Bronchial epithelial cell (primary cell): ENCODE results near the gene CDRT4. TPM values are rescaled to one million over a fixed set of nuclear protein-coding genes. Genes with fewer than 3 reads are reported as not detected.

ENCODE experiments used
- DNase-seq: peaks from one replicate; pipeline ENCODE4 v3.0.0-alpha.2; 2010; ENCODE audit warnings: low read depth
- FAIRE-seq: peaks from 2 replicates; lab custom pipeline; 2011; peaks lifted over from hg19 to GRCh38; lab: Jason Lieb, UNC
- H3K27me3 ChIP-seq: 2 replicates; pipeline ENCODE4 v1.5.1; 2011; ENCODE audit warnings: low read length; ENCODE audit not compliant: control insufficient read depth, insufficient read depth
- H3K36me3 ChIP-seq: 2 replicates; pipeline ENCODE4 v1.5.1; 2011; ENCODE audit warnings: low read length; ENCODE audit not compliant: control insufficient read depth, insufficient read depth
- H3K4me3 ChIP-seq: 2 replicates; pipeline ENCODE4 v1.5.1; 2011; ENCODE audit warnings: mild to moderate bottlenecking, low read depth, low read length, control low read depth
- CTCF ChIP-seq: IDR thresholded peaks from 2 replicates; pipeline ENCODE4 v1.5.1; 2011; ENCODE audit warnings: mild to moderate bottlenecking, moderate library complexity, low read length, control low read depth, inconsistent platforms; ENCODE audit not compliant: insufficient read depth, severe bottlenecking
- total RNA-seq: library from RNA; depleted of rRNA; stranded (reverse); fragments of >200 nt; gene quantifications from 2 replicates; pipeline ENCODE4 v1.2.1, GENCODE V29; 2014

CDRT4 gene
- total RNA-seq, 1 donor from 2014 or later, result 1.1 TPM

- TF ChIP-seq CTCF, result no peak
- Histone ChIP-seq H3K36me3 (no peaks in the 10 kb centered on the region), H3K4me3 (no peak overlapping the region), H3K27me3 (no peaks in the 10 kb centered on the region)
- FAIRE-seq (no peak), DNase-seq (no peak)
These were observed 3.0 kb downstream of the CDRT4 start for GRCh38 chr17:15464231-15464985.

- Histone ChIP-seq H3K27me3 (no peaks in the 10 kb centered on the region), H3K36me3 (no peaks in the 10 kb centered on the region), H3K4me3 (no peak overlapping the region)
- no peak for TF ChIP-seq CTCF
- FAIRE-seq, result no peak
- peak; percentile 16 for DNase-seq
These were observed 4.2 kb downstream of the CDRT4 start for GRCh38 chr17:15462976-15463772.

- FAIRE-seq (no peak), DNase-seq (no peak)
- Histone ChIP-seq H3K27me3 (no peaks in the 10 kb centered on the region), H3K4me3 (no peak overlapping the region), H3K36me3 (no peaks in the 10 kb centered on the region)
- TF ChIP-seq CTCF, result no peak
These were observed 9.7 kb downstream of the CDRT4 start for GRCh38 chr17:15457723-15458094.

- no peak for FAIRE-seq
- no peak for DNase-seq
These were observed 10.3 kb downstream of the CDRT4 start for GRCh38 chr17:15456972-15457722.

GRCh38 chr17:15456496-15456895 is 10.9 kb downstream of the CDRT4 start:
- TF ChIP-seq CTCF, result no peak
- FAIRE-seq, result no peak
- no peaks in the 10 kb centered on the region for H3K27me3 ChIP-seq
- no peak for DNase-seq
- H3K36me3 ChIP-seq, result no peaks in the 10 kb centered on the region
- H3K4me3 ChIP-seq, result no peak overlapping the region

More at GRCh38 chr17:15456972-15457722, 10.3 kb downstream of the CDRT4 start:
- Histone ChIP-seq H3K27me3 (no peaks in the 10 kb centered on the region), H3K4me3 (no peak overlapping the region), H3K36me3 (no peaks in the 10 kb centered on the region)
- no peak for TF ChIP-seq CTCF
